GM23338 (cell line): ENCODE measurements around the gene UQCR11. TPM values are rescaled to one million over a fixed set of nuclear protein-coding genes. Genes with fewer than 3 reads are reported as not detected.

Experiments
- ATAC-seq: fragments of 200-7000 bp; cut with Tn5 transposase; 3 replicates; pipeline ENCODE4 v1.9.1; 2020
- DNase-seq: peaks from one replicate; pipeline ENCODE4 v3.0.0-alpha.2; 2015; ENCODE audit warnings: low spot score
- H2AFZ ChIP-seq: fragments of 200-600 bp; sonication (generic); 2 replicates; pipeline ENCODE4 v1.8.0; 2016; ENCODE audit warnings: antibody characterized with exemption, mild to moderate bottlenecking, moderate library complexity
- H3F3A ChIP-seq: fragments of 200-600 bp; sonication (generic); replicated peaks from 2 replicates; pipeline ENCODE4 v1.8.0; 2017; ENCODE audit warnings: antibody characterized with exemption, mixed run types, low read depth
- H3K27ac ChIP-seq: fragments of 200-600 bp; sonication (generic); 2 replicates; pipeline ENCODE4 v1.6.1; 2016; ENCODE audit warnings: low read depth
- H3K27me3 ChIP-seq: fragments of 200-600 bp; sonication (generic); 2 replicates; pipeline ENCODE4 v1.8.0; 2016; ENCODE audit warnings: mild to moderate bottlenecking, mixed run types, moderate library complexity; ENCODE audit not compliant: insufficient read depth
- H3K36me3 ChIP-seq: fragments of 200-600 bp; sonication (generic); 2 replicates; pipeline ENCODE4 v1.8.0; 2016; ENCODE audit warnings: mild to moderate bottlenecking; ENCODE audit not compliant: insufficient read depth
- H3K4me1 ChIP-seq: fragments of 200-600 bp; sonication (generic); 2 replicates; pipeline ENCODE4 v1.8.0; 2016; ENCODE audit warnings: mild to moderate bottlenecking, moderate library complexity; ENCODE audit not compliant: insufficient read depth
- H3K4me2 ChIP-seq: fragments of 200-600 bp; sonication (generic); 2 replicates; pipeline ENCODE4 v1.7.1; 2017; ENCODE audit warnings: mixed run types
- H3K4me3 ChIP-seq: fragments of 200-600 bp; sonication (generic); 2 replicates; pipeline ENCODE4 v1.6.1; 2016; ENCODE audit warnings: mixed run types
- H3K79me2 ChIP-seq: fragments of 200-600 bp; sonication (generic); replicated peaks from 2 replicates; pipeline ENCODE4 v1.8.0; 2017; ENCODE audit warnings: mild to moderate bottlenecking; ENCODE audit not compliant: insufficient read depth
- H3K9me2 ChIP-seq: fragments of 200-600 bp; sonication (generic); 2 replicates; pipeline ENCODE4 v1.8.0; 2017; ENCODE audit not compliant: insufficient read depth
- H4K20me1 ChIP-seq: fragments of 200-600 bp; sonication (generic); replicated peaks from 2 replicates; pipeline ENCODE4 v1.8.0; 2017; ENCODE audit warnings: mild to moderate bottlenecking; ENCODE audit not compliant: insufficient read depth
- H3K27ac Mint-ChIP-seq: 2 replicates; pipeline ENCODE4 v1.8.0; 2020; ENCODE audit warnings: inconsistent platforms, mild to moderate bottlenecking, moderate library complexity, mixed read lengths
- H3K27me3 Mint-ChIP-seq: 3 replicates; pipeline ENCODE4 v1.8.0; 2022; ENCODE audit warnings: low read depth, mild to moderate bottlenecking, moderate library complexity, mixed read lengths, inconsistent platforms; ENCODE audit not compliant: insufficient read depth, poor library complexity
- H3K36me3 Mint-ChIP-seq: 3 replicates; pipeline ENCODE4 v1.8.0; 2021; ENCODE audit warnings: low read depth, mild to moderate bottlenecking, inconsistent platforms, moderate library complexity, mixed read lengths
- H3K4me1 Mint-ChIP-seq: 3 replicates; pipeline ENCODE4 v1.8.0; 2020; ENCODE audit warnings: mild to moderate bottlenecking, inconsistent platforms, mixed read lengths
- H3K4me3 Mint-ChIP-seq: 3 replicates; pipeline ENCODE4 v1.8.0; 2021; ENCODE audit warnings: moderate library complexity, mild to moderate bottlenecking, inconsistent platforms, mixed read lengths
- H3K9me3 Mint-ChIP-seq: 3 replicates; pipeline ENCODE4 v1.8.0; 2020; ENCODE audit warnings: moderate library complexity, mild to moderate bottlenecking, inconsistent platforms, mixed read lengths
- CREB1 ChIP-seq: fragments of 250-450 bp; sonication (Bioruptor Pico); IDR thresholded peaks from 2 replicates; pipeline ENCODE4 v1.5.0; 2020; ENCODE audit warnings: low read depth, mild to moderate bottlenecking, moderate library complexity
- EZH2 ChIP-seq: fragments of 200-600 bp; sonication (generic); IDR thresholded peaks from one replicate; pipeline ENCODE4 v1.8.0; 2017; ENCODE audit warnings: antibody characterized with exemption, mild to moderate bottlenecking, low read depth; ENCODE audit not compliant: unreplicated experiment
- EZH2phosphoT487 ChIP-seq: fragments of 200-600 bp; sonication (generic); IDR thresholded peaks from one replicate; pipeline ENCODE4 v1.8.1; 2018; ENCODE audit warnings: antibody characterized with exemption; ENCODE audit not compliant: unreplicated experiment
- JUNB ChIP-seq: IDR thresholded peaks from one replicate; pipeline ENCODE4 v1.6.1; 2016; ENCODE audit warnings: antibody characterized with exemption; ENCODE audit not compliant: unreplicated experiment
- NANOG ChIP-seq: IDR thresholded peaks from 2 replicates; pipeline ENCODE4 v1.6.1; 2016; ENCODE audit warnings: antibody characterized with exemption, borderline replicate concordance
- POLR2AphosphoS5 ChIP-seq: IDR thresholded peaks from 2 replicates; pipeline ENCODE4 v1.6.1; 2016; ENCODE audit warnings: antibody characterized with exemption, low read depth
- STAT1 ChIP-seq: IDR thresholded peaks from one replicate; pipeline ENCODE4 v1.6.1; 2016; ENCODE audit warnings: antibody characterized with exemption; ENCODE audit not compliant: unreplicated experiment
- ZNF114 ChIP-seq: fragments of 250-450 bp; sonication (Bioruptor Pico); IDR thresholded peaks from 2 replicates; pipeline ENCODE4 v1.5.0; 2020; ENCODE audit warnings: mild to moderate bottlenecking, moderate library complexity
- ZNF331 ChIP-seq: fragments of 250-450 bp; sonication (Bioruptor Pico); IDR thresholded peaks from 2 replicates; pipeline ENCODE4 v1.5.0; 2020; ENCODE audit warnings: low read depth, mild to moderate bottlenecking, moderate library complexity
- polyA plus RNA-seq: library from polyadenylated mRNA; unstranded; fragments of >200 nt; fragmentation: Nextera tagmentation; extraction: Ambion mirVana; gene quantifications from 2 replicates; pipeline ENCODE4 v1.2.1, GENCODE V29; 2016
- total RNA-seq: library from RNA; depleted of rRNA; stranded (reverse); fragments of >200 nt; shearing (Covaris generic); gene quantifications from 2 replicates; pipeline ENCODE4 v1.2.3, GENCODE V29; 2014
- TF ChIP-seq, protein P1 (sequence below): IDR thresholded peaks from one replicate; pipeline ENCODE4 v1.6.1; 2018; ENCODE audit warnings: antibody characterized with exemption; ENCODE audit not compliant: unreplicated experiment
- TF ChIP-seq, protein P2 (sequence below), 2 experiments: fragments of 200-600 bp in 1 of 2; sonication (generic) in 1 of 2; conservative IDR thresholded peaks; 2 replicates each; pipeline versions ENCODE4 v1.5.1 to v1.6.1; 2016 to 2017; ENCODE audit warnings: antibody characterized with exemption in 2 of 2, low read depth in 2 of 2, mild to moderate bottlenecking in 2 of 2, moderate library complexity in 1 of 2
- TF ChIP-seq, protein P3 (sequence below): fragments of 250-450 bp; sonication (Bioruptor Pico); IDR thresholded peaks from 2 replicates; pipeline ENCODE4 v1.5.0; 2020; ENCODE audit warnings: mild to moderate bottlenecking, moderate library complexity
- TF ChIP-seq, protein P4 (sequence below): IDR thresholded peaks from 2 replicates; pipeline ENCODE4 v1.6.1; 2016; ENCODE audit warnings: antibody characterized with exemption

The UQCR11 gene
- total and polyA plus RNA-seq, 2 experiments from 2014 or later = 46.4 to 413 TPM

DNA sequence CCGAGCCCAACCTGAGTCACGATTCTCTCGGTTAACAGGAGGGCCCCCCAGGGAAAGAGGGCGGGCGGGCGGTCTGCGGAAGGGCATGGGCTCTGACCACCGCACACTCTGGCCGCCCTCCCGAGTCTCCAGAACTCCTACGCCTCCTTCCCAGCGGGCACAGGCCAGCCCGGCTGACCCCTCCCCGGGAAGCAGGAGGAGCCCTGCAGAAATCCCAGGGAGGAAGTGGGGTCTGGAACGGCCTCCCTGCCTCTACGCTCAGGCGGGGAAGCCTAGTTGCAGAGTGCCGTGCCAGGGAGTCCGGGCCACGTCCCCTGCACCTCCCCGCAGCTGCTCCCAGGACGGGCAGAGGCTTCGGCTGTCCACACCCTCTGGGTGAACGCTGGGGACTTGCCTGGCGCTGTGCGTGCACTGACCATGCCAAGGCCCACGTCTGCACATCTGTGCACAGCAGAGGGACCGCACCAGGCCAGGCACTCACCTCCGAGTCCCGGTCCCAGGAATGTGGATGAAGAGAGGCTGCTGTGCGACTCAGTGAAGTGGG lies 26.4 kb upstream of the UQCR11 start:
- Mint-ChIP-seq H3K4me1 (no peaks in the 10 kb centered on the region), H3K36me3 (peaks cover 40% of the 10 kb centered on the region), H3K27ac (no peak overlapping the region), H3K9me3 (peaks cover 8% of the 10 kb centered on the region), H3K27me3 (peaks cover 5% of the 10 kb centered on the region), H3K4me3 (no peak overlapping the region)
- no peak for ATAC-seq
- H3K9me2 ChIP-seq = no peaks in the 10 kb centered on the region
- H4K20me1 ChIP-seq = peaks cover 43% of the 10 kb centered on the region
- H3K27ac ChIP-seq = no peak overlapping the region
- 0 out of 2 replicates have a peak, but pooled peaks cover 6% of the 10 kb centered on the region for H3K36me3 ChIP-seq
- no peak overlapping the region for H2AFZ ChIP-seq
- 0 out of 2 replicates have a peak, but pooled peaks cover 3% of the 10 kb centered on the region for H3F3A ChIP-seq
- H3K4me1 ChIP-seq = no peaks in the 10 kb centered on the region
- H3K27me3 ChIP-seq = no peaks in the 10 kb centered on the region
- DNase-seq = no peak
- TF ChIP-seq, protein P1, sequence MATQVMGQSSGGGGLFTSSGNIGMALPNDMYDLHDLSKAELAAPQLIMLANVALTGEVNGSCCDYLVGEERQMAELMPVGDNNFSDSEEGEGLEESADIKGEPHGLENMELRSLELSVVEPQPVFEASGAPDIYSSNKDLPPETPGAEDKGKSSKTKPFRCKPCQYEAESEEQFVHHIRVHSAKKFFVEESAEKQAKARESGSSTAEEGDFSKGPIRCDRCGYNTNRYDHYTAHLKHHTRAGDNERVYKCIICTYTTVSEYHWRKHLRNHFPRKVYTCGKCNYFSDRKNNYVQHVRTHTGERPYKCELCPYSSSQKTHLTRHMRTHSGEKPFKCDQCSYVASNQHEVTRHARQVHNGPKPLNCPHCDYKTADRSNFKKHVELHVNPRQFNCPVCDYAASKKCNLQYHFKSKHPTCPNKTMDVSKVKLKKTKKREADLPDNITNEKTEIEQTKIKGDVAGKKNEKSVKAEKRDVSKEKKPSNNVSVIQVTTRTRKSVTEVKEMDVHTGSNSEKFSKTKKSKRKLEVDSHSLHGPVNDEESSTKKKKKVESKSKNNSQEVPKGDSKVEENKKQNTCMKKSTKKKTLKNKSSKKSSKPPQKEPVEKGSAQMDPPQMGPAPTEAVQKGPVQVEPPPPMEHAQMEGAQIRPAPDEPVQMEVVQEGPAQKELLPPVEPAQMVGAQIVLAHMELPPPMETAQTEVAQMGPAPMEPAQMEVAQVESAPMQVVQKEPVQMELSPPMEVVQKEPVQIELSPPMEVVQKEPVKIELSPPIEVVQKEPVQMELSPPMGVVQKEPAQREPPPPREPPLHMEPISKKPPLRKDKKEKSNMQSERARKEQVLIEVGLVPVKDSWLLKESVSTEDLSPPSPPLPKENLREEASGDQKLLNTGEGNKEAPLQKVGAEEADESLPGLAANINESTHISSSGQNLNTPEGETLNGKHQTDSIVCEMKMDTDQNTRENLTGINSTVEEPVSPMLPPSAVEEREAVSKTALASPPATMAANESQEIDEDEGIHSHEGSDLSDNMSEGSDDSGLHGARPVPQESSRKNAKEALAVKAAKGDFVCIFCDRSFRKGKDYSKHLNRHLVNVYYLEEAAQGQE = no peak
- TF ChIP-seq EZH2 (no peak), CREB1 (CRISPR knock-in tag) (no peak), ZNF331 (CRISPR knock-in tag) (no peak), NANOG (no peak), STAT1 (no peak), EZH2phosphoT487 (no peak), ZNF114 (CRISPR knock-in tag) (no peak), POLR2AphosphoS5 (no peak), JUNB (no peak)
- TF ChIP-seq, protein P2, sequence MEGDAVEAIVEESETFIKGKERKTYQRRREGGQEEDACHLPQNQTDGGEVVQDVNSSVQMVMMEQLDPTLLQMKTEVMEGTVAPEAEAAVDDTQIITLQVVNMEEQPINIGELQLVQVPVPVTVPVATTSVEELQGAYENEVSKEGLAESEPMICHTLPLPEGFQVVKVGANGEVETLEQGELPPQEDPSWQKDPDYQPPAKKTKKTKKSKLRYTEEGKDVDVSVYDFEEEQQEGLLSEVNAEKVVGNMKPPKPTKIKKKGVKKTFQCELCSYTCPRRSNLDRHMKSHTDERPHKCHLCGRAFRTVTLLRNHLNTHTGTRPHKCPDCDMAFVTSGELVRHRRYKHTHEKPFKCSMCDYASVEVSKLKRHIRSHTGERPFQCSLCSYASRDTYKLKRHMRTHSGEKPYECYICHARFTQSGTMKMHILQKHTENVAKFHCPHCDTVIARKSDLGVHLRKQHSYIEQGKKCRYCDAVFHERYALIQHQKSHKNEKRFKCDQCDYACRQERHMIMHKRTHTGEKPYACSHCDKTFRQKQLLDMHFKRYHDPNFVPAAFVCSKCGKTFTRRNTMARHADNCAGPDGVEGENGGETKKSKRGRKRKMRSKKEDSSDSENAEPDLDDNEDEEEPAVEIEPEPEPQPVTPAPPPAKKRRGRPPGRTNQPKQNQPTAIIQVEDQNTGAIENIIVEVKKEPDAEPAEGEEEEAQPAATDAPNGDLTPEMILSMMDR (conservative IDR thresholded peaks at IDR 0.05; ENCODE audit: low read depth in 2 of 2) = no peak
- TF ChIP-seq, protein P3, sequence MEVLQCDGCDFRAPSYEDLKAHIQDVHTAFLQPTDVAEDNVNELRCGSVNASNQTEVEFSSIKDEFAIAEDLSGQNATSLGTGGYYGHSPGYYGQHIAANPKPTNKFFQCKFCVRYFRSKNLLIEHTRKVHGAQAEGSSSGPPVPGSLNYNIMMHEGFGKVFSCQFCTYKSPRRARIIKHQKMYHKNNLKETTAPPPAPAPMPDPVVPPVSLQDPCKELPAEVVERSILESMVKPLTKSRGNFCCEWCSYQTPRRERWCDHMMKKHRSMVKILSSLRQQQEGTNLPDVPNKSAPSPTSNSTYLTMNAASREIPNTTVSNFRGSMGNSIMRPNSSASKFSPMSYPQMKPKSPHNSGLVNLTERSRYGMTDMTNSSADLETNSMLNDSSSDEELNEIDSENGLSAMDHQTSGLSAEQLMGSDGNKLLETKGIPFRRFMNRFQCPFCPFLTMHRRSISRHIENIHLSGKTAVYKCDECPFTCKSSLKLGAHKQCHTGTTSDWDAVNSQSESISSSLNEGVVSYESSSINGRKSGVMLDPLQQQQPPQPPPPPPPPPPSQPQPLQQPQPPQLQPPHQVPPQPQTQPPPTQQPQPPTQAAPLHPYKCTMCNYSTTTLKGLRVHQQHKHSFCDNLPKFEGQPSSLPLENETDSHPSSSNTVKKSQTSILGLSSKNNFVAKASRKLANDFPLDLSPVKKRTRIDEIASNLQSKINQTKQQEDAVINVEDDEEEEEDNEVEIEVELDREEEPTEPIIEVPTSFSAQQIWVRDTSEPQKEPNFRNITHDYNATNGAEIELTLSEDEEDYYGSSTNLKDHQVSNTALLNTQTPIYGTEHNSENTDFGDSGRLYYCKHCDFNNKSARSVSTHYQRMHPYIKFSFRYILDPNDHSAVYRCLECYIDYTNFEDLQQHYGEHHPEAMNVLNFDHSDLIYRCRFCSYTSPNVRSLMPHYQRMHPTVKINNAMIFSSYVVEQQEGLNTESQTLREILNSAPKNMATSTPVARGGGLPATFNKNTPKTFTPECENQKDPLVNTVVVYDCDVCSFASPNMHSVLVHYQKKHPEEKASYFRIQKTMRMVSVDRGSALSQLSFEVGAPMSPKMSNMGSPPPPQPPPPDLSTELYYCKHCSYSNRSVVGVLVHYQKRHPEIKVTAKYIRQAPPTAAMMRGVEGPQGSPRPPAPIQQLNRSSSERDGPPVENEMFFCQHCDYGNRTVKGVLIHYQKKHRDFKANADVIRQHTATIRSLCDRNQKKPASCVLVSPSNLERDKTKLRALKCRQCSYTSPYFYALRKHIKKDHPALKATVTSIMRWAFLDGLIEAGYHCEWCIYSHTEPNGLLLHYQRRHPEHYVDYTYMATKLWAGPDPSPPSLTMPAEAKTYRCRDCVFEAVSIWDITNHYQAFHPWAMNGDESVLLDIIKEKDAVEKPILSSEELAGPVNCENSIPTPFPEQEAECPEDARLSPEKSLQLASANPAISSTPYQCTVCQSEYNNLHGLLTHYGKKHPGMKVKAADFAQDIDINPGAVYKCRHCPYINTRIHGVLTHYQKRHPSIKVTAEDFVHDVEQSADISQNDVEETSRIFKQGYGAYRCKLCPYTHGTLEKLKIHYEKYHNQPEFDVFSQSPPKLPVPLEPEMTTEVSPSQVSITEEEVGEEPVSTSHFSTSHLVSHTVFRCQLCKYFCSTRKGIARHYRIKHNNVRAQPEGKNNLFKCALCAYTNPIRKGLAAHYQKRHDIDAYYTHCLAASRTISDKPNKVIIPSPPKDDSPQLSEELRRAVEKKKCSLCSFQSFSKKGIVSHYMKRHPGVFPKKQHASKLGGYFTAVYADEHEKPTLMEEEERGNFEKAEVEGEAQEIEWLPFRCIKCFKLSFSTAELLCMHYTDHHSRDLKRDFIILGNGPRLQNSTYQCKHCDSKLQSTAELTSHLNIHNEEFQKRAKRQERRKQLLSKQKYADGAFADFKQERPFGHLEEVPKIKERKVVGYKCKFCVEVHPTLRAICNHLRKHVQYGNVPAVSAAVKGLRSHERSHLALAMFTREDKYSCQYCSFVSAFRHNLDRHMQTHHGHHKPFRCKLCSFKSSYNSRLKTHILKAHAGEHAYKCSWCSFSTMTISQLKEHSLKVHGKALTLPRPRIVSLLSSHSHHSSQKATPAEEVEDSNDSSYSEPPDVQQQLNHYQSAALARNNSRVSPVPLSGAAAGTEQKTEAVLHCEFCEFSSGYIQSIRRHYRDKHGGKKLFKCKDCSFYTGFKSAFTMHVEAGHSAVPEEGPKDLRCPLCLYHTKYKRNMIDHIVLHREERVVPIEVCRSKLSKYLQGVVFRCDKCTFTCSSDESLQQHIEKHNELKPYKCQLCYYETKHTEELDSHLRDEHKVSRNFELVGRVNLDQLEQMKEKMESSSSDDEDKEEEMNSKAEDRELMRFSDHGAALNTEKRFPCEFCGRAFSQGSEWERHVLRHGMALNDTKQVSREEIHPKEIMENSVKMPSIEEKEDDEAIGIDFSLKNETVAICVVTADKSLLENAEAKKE (CRISPR knock-in tag) = no peak
- TF ChIP-seq, protein P4, sequence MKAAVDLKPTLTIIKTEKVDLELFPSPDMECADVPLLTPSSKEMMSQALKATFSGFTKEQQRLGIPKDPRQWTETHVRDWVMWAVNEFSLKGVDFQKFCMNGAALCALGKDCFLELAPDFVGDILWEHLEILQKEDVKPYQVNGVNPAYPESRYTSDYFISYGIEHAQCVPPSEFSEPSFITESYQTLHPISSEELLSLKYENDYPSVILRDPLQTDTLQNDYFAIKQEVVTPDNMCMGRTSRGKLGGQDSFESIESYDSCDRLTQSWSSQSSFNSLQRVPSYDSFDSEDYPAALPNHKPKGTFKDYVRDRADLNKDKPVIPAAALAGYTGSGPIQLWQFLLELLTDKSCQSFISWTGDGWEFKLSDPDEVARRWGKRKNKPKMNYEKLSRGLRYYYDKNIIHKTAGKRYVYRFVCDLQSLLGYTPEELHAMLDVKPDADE = no peak
- H3K4me3 ChIP-seq = no peak overlapping the region
- peaks cover 28% of the 10 kb centered on the region for H3K79me2 ChIP-seq
- H3K4me2 ChIP-seq = no peak overlapping the region
